H1 (cell line): ENCODE data around the gene C2. TPM values are rescaled to one million over a fixed set of nuclear protein-coding genes. Genes with fewer than 3 reads are reported as not detected.

Experiments used
- MAFK ChIP-seq: IDR thresholded peaks from 2 replicates; pipeline ENCODE4 v1.6.1; 2012; ENCODE audit warnings: low read depth, mild to moderate bottlenecking, improper control_type of control experiment, low read length
- RXRA ChIP-seq: IDR thresholded peaks from 2 replicates; pipeline ENCODE4 v1.6.1; 2011; ENCODE audit warnings: low read depth, mild to moderate bottlenecking, low read length, moderate library complexity; ENCODE audit not compliant: insufficient read depth
- SIN3A ChIP-seq, 2 experiments: IDR thresholded peaks in 1 of 2; conservative IDR thresholded peaks in 1 of 2; 2 replicates each; pipeline ENCODE4 v1.6.1; 2011 to 2012; ENCODE audit warnings: low read length in 2 of 2, improper control_type of control experiment in 1 of 2, low read depth in 1 of 2, mild to moderate bottlenecking in 1 of 2
- ZNF274 ChIP-seq: IDR thresholded peaks from 2 replicates; pipeline ENCODE4 v1.7.0; 2012; ENCODE audit warnings: low read length, borderline replicate concordance; ENCODE audit errors: extremely low read depth
- polyA plus RNA-seq, 7 experiments: library from polyadenylated mRNA; depleted of rRNA in 3 of 7; stranded (reverse) in 5 of 7; unstranded in 2 of 7; fragments of >200 nt in 5 of 7; fragments of 200-250 nt in 2 of 7; gene quantifications; 1 replicate in 5 of 7; 2 replicates in 1 of 7; 4 replicates in 1 of 7; pipeline versions ENCODE4 v1.2.1 to v1.2.3, GENCODE V29; 2011 to 2013; ENCODE audit warnings: missing spikeins in 2 of 7, mixed read lengths in 2 of 7
- total RNA-seq: library from RNA; stranded (reverse); fragmentation: NEBNext Ultra II Directional; extraction: Animal tissue kit (Norgen Biotek cat#: 25700); gene quantifications from 2 replicates; pipeline ENCODE4 v1.2.1, GENCODE V29; 2021

C2 gene
- total and polyA plus RNA-seq, 2 of the 8 experiments (the other 6 are each of a cell fraction or from before 2014, with no cell fraction given), result 0.26 to 0.38 TPM

DNA sequence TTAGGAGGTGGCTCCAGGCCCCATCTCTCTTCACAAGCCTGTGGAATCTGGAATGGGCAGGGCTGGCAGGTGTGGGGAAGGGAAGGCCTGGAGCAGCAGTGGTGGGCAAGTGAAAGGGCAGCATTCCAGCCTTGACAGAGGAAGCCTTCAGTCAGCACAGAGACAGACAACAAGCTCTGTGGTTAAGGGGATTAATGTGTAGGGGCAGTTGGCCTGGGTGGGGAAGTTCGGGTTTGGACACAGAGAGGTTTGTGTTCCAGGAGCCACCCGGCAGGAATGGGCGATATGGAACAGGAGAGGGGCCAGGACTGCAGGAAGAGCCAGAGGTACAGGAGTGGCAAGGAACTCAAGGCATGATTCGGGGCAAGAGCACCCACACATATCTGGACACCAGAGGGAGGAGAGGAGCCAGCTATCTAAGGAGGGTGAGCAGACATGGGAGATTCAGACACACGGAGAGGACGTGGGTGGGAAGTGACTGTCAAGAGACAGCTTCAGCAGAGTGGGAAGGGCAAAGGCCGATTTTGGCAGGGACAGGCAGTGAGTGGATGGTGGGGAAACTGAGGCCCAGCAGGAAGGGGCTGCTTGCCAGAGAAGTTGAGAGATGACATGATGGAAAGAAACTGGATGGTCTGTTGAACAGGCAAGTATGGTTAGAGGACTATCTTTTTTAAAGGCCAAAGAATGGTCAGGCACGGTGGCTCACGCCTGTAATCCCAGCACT lies 46.2 kb upstream of the C2 start (continued):
- TF ChIP-seq SIN3A (conservative IDR thresholded peaks at IDR 0.05 in 1 of 2, IDR thresholded peaks at IDR 0.05 in 1 of 2; ENCODE audit: low read depth in 1 of 2, low read length in 2 of 2), result no peak
- no peak for TF ChIP-seq ZNF274
- TF ChIP-seq RXRA, result no peak
- no peak for TF ChIP-seq MAFK
- TF ChIP-seq, all 59 proteins: peak for 0
